Ovary (tissue), 9 donors: ENCODE measurements around the gene MAJIN. TPM values are rescaled to one million over a fixed set of nuclear protein-coding genes. Genes with fewer than 3 reads are reported as not detected.

Source experiments
- DNase-seq, 5 donors: peaks; one replicate each; pipeline ENCODE4 v3.0.0-alpha.2; 2019 to 2020
- H3K27ac ChIP-seq, 2 donors: fragments of 200-600 bp; one replicate each; pipeline versions ENCODE4 v1.5.1 to v1.8.0; 2019 to 2022
- H3K27me3 ChIP-seq: fragments of 200-600 bp; one replicate; pipeline ENCODE4 v1.8.0; 2022
- H3K36me3 ChIP-seq: fragments of 200-600 bp; sonication (generic); one replicate; pipeline ENCODE4 v1.5.1; 2019
- H3K4me1 ChIP-seq: one replicate; pipeline ENCODE4 v1.8.1; 2013; ENCODE audit warnings: mild to moderate bottlenecking, moderate library complexity; ENCODE audit not compliant: insufficient read depth
- H3K4me3 ChIP-seq: fragments of 200-600 bp; sonication (generic); one replicate; pipeline ENCODE4 v1.5.1; 2017
- H3K9me3 ChIP-seq, 2 donors: fragments of 200-600 bp in 1 of 2; sonication (generic) in 1 of 2; one replicate each; pipeline versions ENCODE4 v1.5.1 to v1.8.1; 2013 to 2019; ENCODE audit warnings: mild to moderate bottlenecking in 1 of 2, moderate library complexity in 1 of 2
- EP300 ChIP-seq: sonication (generic); formaldehyde crosslinking; IDR thresholded peaks from one replicate; pipeline ENCODE4 v1.6.1; 2017; ENCODE audit warnings: antibody characterized with exemption
- POLR2A ChIP-seq: fragments of 450-650 bp; IDR thresholded peaks from one replicate; pipeline ENCODE4 v1.6.1; 2017; ENCODE audit warnings: antibody characterized with exemption, mild to moderate bottlenecking, moderate library complexity
- WGBS, 3 donors: extraction: QIAGEN DNeasy Blood & Tissue Kit in 1 of 3; methylation state at CpG; one replicate each; pipeline versions ENCODE4 v1.1.5 to v1.1.7; 2013 to 2017; 5-methylcytosine and 5-hydroxymethylcytosine counted together
- intact Hi-C, 4 donors: fragments of 100-400 bp; cut with DNase I; formaldehyde crosslinking; loops; one replicate each; pipeline versions ENCODE4 v1.11.0 to v1.15.1; 2022 to 2023
- polyA plus RNA-seq, 2 donors: library from polyadenylated mRNA; stranded (reverse); fragments of 200-250 nt in 1 of 2; fragments of 350-450 nt in 1 of 2; fragmentation: Illumina TruSeq in 1 of 2; extraction: RNeasy Lipid Tissue Mini Kit (QIAGEN cat#74804) in 1 of 2; gene quantifications; one replicate each; pipeline ENCODE4 v1.2.3, GENCODE V29; 2013 to 2014
- total RNA-seq, 7 donors: library from RNA; depleted of rRNA in 2 of 7; stranded (reverse); fragments of >200 nt in 2 of 7; fragmentation: NEBNext Ultra II Directional in 3 of 7; extraction: Animal tissue kit (Norgen Biotek cat#: 25700) in 3 of 7; gene quantifications; one replicate each; pipeline versions ENCODE4 v1.1.0 to v1.2.4, GENCODE V29; 2016 to 2023
- TF ChIP-seq, protein P1 (sequence below), 3 donors: fragments of 450-650 bp in 2 of 3; fragments of 200-600 bp in 1 of 3; IDR thresholded peaks; one replicate each; pipeline versions ENCODE4 v1.5.1 to v1.8.0; 2016 to 2022; ENCODE audit warnings: antibody characterized with exemption in 3 of 3, mild to moderate bottlenecking in 1 of 3
- donor health status: DM: no; HTN: no; CAD: no; lungs with moderate emphysema.
- donor health status: DM: no; HTN: no; CAD: no.
- donor health status: Bipolar disorder and iron deficiency.
- donor health status: DM: yes; HTN: yes; CAD: no.
- donor health status: DM: no; HTN: no; CAD: no.
- donor health status: DM: yes; HTN: yes; CAD: no.

Gene MAJIN
- total and polyA plus RNA-seq, 9 donors = 0.46 TPM; not detected in 8

DNA sequence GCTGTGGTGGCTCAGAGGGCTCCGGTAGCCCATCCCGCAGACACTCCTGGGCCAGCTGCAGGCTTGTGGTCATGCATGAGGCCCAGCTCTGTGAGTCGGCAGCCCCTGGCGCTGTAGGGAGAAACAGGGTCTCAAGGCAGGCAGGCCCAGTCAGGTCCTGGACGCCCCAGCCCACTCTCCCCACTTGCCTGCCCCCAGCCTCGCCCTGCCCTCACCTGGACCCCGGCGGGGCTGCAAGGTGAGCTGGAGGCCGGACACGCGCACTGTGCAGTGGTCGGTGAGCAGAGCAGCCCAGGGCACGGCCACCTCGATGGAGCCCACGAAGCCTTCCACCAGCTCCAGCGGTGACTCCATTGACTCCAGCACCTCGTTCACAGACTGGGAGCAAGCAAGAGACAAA is 57.8 kb downstream of the MAJIN start:
- H3K4me3 ChIP-seq = no peak overlapping the region
- intact Hi-C loops = loop anchor here in 1 of 4 donors (10.0 kb wide), 1 partner anchor 201 kb away; the partner anchor contains the start of genes TM7SF2 and ZNHIT2
- TF ChIP-seq POLR2A = no peak
- TF ChIP-seq EP300 = no peak
- TF ChIP-seq, protein P1, sequence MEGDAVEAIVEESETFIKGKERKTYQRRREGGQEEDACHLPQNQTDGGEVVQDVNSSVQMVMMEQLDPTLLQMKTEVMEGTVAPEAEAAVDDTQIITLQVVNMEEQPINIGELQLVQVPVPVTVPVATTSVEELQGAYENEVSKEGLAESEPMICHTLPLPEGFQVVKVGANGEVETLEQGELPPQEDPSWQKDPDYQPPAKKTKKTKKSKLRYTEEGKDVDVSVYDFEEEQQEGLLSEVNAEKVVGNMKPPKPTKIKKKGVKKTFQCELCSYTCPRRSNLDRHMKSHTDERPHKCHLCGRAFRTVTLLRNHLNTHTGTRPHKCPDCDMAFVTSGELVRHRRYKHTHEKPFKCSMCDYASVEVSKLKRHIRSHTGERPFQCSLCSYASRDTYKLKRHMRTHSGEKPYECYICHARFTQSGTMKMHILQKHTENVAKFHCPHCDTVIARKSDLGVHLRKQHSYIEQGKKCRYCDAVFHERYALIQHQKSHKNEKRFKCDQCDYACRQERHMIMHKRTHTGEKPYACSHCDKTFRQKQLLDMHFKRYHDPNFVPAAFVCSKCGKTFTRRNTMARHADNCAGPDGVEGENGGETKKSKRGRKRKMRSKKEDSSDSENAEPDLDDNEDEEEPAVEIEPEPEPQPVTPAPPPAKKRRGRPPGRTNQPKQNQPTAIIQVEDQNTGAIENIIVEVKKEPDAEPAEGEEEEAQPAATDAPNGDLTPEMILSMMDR (IDR thresholded peaks at IDR 0.05) = no peak

DNA sequence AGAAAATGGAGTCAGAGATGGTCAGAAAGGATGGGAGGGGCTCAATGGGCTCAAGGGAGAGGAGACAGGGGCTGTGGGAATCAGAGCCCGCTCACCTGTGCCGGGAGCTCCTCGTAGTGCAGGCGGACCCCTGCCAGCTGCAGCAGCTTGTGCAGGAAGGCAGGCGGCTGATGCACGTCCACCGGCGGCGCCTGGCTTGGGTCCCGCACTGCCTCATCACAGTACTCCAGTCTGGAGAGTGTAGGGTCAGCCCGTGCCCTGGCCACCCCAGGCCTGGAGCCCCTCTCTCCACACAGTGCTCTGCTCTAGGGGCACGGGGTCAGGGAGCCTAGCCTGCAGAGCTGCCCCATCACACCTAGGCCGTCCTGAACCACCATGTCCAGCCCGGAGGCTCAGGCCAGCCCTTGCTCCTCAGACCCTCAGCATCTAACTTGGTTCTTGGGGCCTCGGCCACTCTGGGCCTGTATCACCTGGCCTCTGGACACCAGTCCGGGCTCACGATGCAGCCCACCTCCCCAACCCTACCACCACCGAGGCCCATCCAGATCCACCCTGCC is 58.7 kb downstream of the MAJIN start:
- Histone ChIP-seq H3K27ac (no peak overlapping the region), H3K27me3 (no peaks in the 10 kb centered on the region), H3K4me1 (peaks cover 6% of the 10 kb centered on the region), H3K36me3 (no peaks in the 10 kb centered on the region), H3K9me3 (no peaks in the 10 kb centered on the region), H3K4me3 (no peak overlapping the region)
- no peak for DNase-seq
- intact Hi-C loops = loop anchor here in 1 of 4 donors (10.0 kb wide), 1 partner anchor 202 kb away; the partner anchor contains the start of genes TM7SF2 and ZNHIT2
- TF ChIP-seq, protein P1 (IDR thresholded peaks at IDR 0.05) = no peak
- TF ChIP-seq POLR2A (no peak), EP300 (no peak)
- WGBS, 3 donors = 86 to 89% (median 87%) methylated on average over 18 of the region's 18 CpGs

More for the DNA sequence above, 57.8 kb downstream of the MAJIN start:
- H3K4me1 ChIP-seq = peaks cover 6% of the 10 kb centered on the region
- no peaks in the 10 kb centered on the region for H3K36me3 ChIP-seq
- 92 to 93% (median 92%) methylated on average over 13 to 17 of the region's 17 CpGs for WGBS, 3 donors
- H3K27ac ChIP-seq = no peak overlapping the region
- H3K9me3 ChIP-seq = no peaks in the 10 kb centered on the region
- H3K27me3 ChIP-seq = no peaks in the 10 kb centered on the region
- DNase-seq = no peak

DNA sequence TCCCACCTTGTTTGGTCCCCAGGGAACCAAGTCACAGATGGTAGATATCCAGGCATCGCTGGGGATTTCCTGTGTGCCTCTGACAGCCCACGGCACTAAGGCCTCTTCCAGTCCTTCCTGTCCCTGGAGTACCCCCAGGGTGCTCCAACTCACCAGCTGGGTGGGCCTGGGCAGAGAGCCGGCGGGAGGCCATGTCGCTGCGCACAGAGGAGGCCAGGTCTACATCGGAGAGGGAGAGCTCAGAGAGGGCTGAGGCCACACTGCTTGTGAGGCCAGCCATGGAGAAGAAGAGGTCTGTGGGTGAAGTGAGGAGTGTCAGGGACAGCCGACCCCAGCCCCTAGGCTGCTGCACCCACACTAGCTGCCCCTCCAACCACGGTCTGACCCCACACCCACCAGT is 60.2 kb downstream of the MAJIN start:
- Histone ChIP-seq H3K27me3 (no peaks in the 10 kb centered on the region), H3K36me3 (no peaks in the 10 kb centered on the region), H3K4me1 (peaks cover 6% of the 10 kb centered on the region), H3K9me3 (no peaks in the 10 kb centered on the region), H3K4me3 (no peak overlapping the region), H3K27ac (no peak overlapping the region)
- TF ChIP-seq POLR2A (no peak), EP300 (no peak)
- TF ChIP-seq, protein P1 (IDR thresholded peaks at IDR 0.05) = no peak
- WGBS, 3 donors = 83 to 92% (median 86%) methylated on average over 8 to 9 of the region's 9 CpGs
- intact Hi-C loops = loop anchor here in 1 of 4 donors (10.0 kb wide), 1 partner anchor 203 kb away; the partner anchor contains the start of genes TM7SF2 and ZNHIT2
- DNase-seq = no peak

DNA sequence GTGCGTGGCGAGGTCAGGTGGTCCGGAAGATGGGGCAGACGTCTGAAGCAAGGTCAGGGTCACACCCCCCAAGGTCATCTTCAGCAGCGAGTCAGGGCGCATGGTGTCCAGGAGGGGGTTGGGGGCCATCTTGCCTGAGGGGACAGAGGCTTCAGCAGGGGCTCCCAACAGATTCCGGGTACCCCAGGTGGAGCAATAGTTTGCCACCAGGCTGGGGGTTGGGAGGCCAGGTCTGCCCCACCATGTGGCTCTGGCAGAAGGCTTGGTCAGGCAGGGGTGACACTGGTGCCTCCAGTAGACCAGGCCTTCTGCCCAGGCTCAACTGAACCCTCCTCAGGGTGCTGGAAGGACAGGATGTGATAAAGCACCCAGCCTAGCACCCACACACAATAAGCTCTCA is 60.8 kb downstream of the MAJIN start:
- Histone ChIP-seq H3K27me3 (no peaks in the 10 kb centered on the region), H3K9me3 (no peaks in the 10 kb centered on the region), H3K4me1 (peaks cover 4% of the 10 kb centered on the region), H3K4me3 (no peak overlapping the region), H3K36me3 (no peaks in the 10 kb centered on the region), H3K27ac (no peak overlapping the region)
- WGBS, 3 donors = 66 to 69% (median 66%) methylated on average over 7 of the region's 7 CpGs
- no peak for DNase-seq
- intact Hi-C loops = loop anchor here in 1 of 4 donors (10.0 kb wide), 1 partner anchor 204 kb away; the partner anchor contains the start of genes TM7SF2 and ZNHIT2
- no peak for TF ChIP-seq EP300
- TF ChIP-seq, protein P1 (IDR thresholded peaks at IDR 0.05) = no peak
- TF ChIP-seq POLR2A = no peak
